Panc1 (cell line): ENCODE results near the gene C1QL3. TPM values are rescaled to one million over a fixed set of nuclear protein-coding genes. Genes with fewer than 3 reads are reported as not detected.

Experiments
- ATAC-seq: fragments of 200-7000 bp; cut with Tn5 transposase; 2 replicates; pipeline ENCODE4 v1.9.1; 2020; ENCODE audit warnings: mild to moderate bottlenecking, moderate library complexity
- BruUV-seq: library from RNA; stranded (reverse); fragments of 400-500 nt; replicated peaks from 2 replicates; lab custom pipeline; 2021; lab: Mats Ljungman, UMichigan
- CTCF ChIA-PET: fragments of 300-600 bp; sonication (Branson Sonifier 250); formaldehyde crosslinking; loops from one replicate; lab custom pipeline; 2022; ENCODE audit warnings: antibody characterized with exemption; lab: Charles Lee
- POLR2A ChIA-PET: fragments of 300-600 bp; sonication (Branson Sonifier 250); formaldehyde crosslinking; loops from one replicate; lab custom pipeline; 2022; ENCODE audit warnings: antibody characterized with exemption; lab: Charles Lee
- DNase-seq: peaks from one replicate; pipeline ENCODE4 v3.0.0-alpha.2; 2010; ENCODE audit warnings: low read depth, low spot score
- H3K27ac ChIP-seq: 2 replicates; pipeline ENCODE4 v1.5.1; 2011; ENCODE audit warnings: mild to moderate bottlenecking, low read length, inconsistent platforms
- H3K27me3 ChIP-seq: fragments of 200-500 bp; sonication (Bioruptor generic); 2 replicates; pipeline ENCODE4 v1.6.0; 2014; ENCODE audit warnings: low read length, inconsistent platforms; ENCODE audit not compliant: control insufficient read depth, insufficient read depth
- H3K36me3 ChIP-seq: fragments of 200-500 bp; sonication (Bioruptor generic); 2 replicates; pipeline ENCODE4 v1.5.1; 2014; ENCODE audit warnings: inconsistent platforms, mild to moderate bottlenecking, low read length, moderate library complexity; ENCODE audit not compliant: control insufficient read depth, insufficient read depth
- H3K4me1 ChIP-seq: 2 replicates; pipeline ENCODE4 v1.5.1; 2011; ENCODE audit warnings: inconsistent platforms, mild to moderate bottlenecking, low read length, moderate library complexity; ENCODE audit not compliant: control insufficient read depth, insufficient read depth
- H3K4me3 ChIP-seq, 2 experiments: 2 replicates each; pipeline ENCODE4 v1.5.1; 2011 to 2012; ENCODE audit warnings: low read depth in 2 of 2, low read length in 2 of 2, mild to moderate bottlenecking in 2 of 2, inconsistent platforms in 1 of 2, moderate library complexity in 1 of 2
- H3K9me3 ChIP-seq: fragments of 200-500 bp; sonication (Bioruptor generic); 2 replicates; pipeline ENCODE4 v1.5.1; 2014; ENCODE audit warnings: low read depth, mild to moderate bottlenecking, inconsistent platforms, low read length, moderate library complexity; ENCODE audit not compliant: control insufficient read depth, insufficient read depth
- POLR2AphosphoS5 ChIP-seq: IDR thresholded peaks from 2 replicates; pipeline ENCODE4 v1.6.1; 2012; ENCODE audit warnings: mild to moderate bottlenecking, low read depth, low read length, moderate library complexity
- SIN3A ChIP-seq: IDR thresholded peaks from 2 replicates; pipeline ENCODE4 v1.6.1; 2012; ENCODE audit warnings: low read depth, mild to moderate bottlenecking, low read length, moderate library complexity, borderline replicate concordance; ENCODE audit not compliant: insufficient read depth
- TCF7L2 ChIP-seq: IDR thresholded peaks from 2 replicates; pipeline ENCODE4 v1.6.1; 2011; ENCODE audit warnings: mild to moderate bottlenecking, low read depth, low read length, inconsistent platforms
- in situ Hi-C: cut with HindIII; loops from 2 replicates; pipeline ENCODE4 v1.10.0; 2016; ENCODE audit warnings: low sequenced_read_pairs, low pct_unique_long_range_greater_than_20kb
- intact Hi-C: fragments of 100-400 bp; cut with micrococcal nuclease; formaldehyde crosslinking; loops from one replicate; pipeline ENCODE4 v1.10.0; 2022; ENCODE audit not compliant: unreplicated experiment
- total RNA-seq: library from RNA; stranded (reverse); gene quantifications from one replicate; pipeline ENCODE4 v1.2.1, GENCODE V29; 2021; ENCODE audit not compliant: unreplicated experiment
- TF ChIP-seq, protein P1 (sequence below): fragments of 450-650 bp; IDR thresholded peaks from 2 replicates; pipeline ENCODE4 v1.5.1; 2017; ENCODE audit warnings: mild to moderate bottlenecking
- TF ChIP-seq, protein P2 (sequence below), 2 experiments: IDR thresholded peaks; 2 replicates each; pipeline ENCODE4 v1.6.1; 2011 to 2012; ENCODE audit warnings: low read depth in 2 of 2, control low read depth in 1 of 2, low read length in 1 of 2, mild to moderate bottlenecking in 1 of 2, moderate library complexity in 1 of 2; ENCODE audit not compliant: insufficient read depth in 1 of 2

The C1QL3 gene
- total RNA-seq, 1 experiment from 2014 or later, result not detected

DNA sequence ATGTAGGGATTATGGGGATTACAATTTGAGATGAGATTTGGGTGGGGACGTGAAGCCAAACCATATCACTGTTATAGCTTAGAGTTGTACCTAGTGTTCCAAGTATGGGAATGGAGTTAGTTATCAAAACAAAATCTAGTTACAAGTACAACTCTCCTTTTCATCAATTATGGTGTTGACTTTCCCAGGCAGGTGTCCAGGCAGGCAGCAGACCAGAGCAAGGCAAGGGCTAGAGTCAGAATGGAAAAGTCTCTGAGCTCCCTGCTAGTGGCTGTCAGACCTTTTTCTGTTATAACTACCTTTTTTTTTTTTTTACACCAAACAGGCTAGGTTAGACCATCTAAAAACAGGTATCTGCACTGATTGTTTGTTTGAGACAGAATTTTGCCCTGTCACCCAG, 55.7 kb downstream of the C1QL3 start:
- ChIA-PET POLR2A (no interaction called here), CTCF (interaction anchor here (0.7 kb wide), 1 partner anchor 563 kb away, joined by 3 read pairs; no protein-coding TSS in a partner anchor)
- in situ Hi-C loops, result no loop called here
- Histone ChIP-seq H3K27me3 (no peaks in the 10 kb centered on the region), H3K36me3 (no peaks in the 10 kb centered on the region), H3K27ac (no peak overlapping the region), H3K4me1 (no peaks in the 10 kb centered on the region), H3K4me3 (no peak overlapping the region), H3K9me3 (no peaks in the 10 kb centered on the region)
- intact Hi-C loops, result no loop called here
- DNase-seq, result no peak
- BruUV-seq, result no TSS peak
- TF ChIP-seq SIN3A, result no peak
- TF ChIP-seq, protein P1, sequence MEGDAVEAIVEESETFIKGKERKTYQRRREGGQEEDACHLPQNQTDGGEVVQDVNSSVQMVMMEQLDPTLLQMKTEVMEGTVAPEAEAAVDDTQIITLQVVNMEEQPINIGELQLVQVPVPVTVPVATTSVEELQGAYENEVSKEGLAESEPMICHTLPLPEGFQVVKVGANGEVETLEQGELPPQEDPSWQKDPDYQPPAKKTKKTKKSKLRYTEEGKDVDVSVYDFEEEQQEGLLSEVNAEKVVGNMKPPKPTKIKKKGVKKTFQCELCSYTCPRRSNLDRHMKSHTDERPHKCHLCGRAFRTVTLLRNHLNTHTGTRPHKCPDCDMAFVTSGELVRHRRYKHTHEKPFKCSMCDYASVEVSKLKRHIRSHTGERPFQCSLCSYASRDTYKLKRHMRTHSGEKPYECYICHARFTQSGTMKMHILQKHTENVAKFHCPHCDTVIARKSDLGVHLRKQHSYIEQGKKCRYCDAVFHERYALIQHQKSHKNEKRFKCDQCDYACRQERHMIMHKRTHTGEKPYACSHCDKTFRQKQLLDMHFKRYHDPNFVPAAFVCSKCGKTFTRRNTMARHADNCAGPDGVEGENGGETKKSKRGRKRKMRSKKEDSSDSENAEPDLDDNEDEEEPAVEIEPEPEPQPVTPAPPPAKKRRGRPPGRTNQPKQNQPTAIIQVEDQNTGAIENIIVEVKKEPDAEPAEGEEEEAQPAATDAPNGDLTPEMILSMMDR, result no peak
- TF ChIP-seq, protein P2, sequence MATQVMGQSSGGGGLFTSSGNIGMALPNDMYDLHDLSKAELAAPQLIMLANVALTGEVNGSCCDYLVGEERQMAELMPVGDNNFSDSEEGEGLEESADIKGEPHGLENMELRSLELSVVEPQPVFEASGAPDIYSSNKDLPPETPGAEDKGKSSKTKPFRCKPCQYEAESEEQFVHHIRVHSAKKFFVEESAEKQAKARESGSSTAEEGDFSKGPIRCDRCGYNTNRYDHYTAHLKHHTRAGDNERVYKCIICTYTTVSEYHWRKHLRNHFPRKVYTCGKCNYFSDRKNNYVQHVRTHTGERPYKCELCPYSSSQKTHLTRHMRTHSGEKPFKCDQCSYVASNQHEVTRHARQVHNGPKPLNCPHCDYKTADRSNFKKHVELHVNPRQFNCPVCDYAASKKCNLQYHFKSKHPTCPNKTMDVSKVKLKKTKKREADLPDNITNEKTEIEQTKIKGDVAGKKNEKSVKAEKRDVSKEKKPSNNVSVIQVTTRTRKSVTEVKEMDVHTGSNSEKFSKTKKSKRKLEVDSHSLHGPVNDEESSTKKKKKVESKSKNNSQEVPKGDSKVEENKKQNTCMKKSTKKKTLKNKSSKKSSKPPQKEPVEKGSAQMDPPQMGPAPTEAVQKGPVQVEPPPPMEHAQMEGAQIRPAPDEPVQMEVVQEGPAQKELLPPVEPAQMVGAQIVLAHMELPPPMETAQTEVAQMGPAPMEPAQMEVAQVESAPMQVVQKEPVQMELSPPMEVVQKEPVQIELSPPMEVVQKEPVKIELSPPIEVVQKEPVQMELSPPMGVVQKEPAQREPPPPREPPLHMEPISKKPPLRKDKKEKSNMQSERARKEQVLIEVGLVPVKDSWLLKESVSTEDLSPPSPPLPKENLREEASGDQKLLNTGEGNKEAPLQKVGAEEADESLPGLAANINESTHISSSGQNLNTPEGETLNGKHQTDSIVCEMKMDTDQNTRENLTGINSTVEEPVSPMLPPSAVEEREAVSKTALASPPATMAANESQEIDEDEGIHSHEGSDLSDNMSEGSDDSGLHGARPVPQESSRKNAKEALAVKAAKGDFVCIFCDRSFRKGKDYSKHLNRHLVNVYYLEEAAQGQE (IDR thresholded peaks at IDR 0.05; ENCODE audit: insufficient read depth in 1 of 2, low read depth in 2 of 2, low read length in 1 of 2), result no peak
- no peak for TF ChIP-seq TCF7L2
- TF ChIP-seq POLR2AphosphoS5, result no peak
- no peak for ATAC-seq

Other genes starting within 250 kb of the C1QL3 start
- gene PTER, start 84.9 kb downstream of the C1QL3 start, total RNA-seq, result 8.8 TPM